ENCODE results near the gene CPEB3. TPM values are rescaled to one million over a fixed set of nuclear protein-coding genes. Genes with fewer than 3 reads are reported as not detected.

Gene CPEB3
- total RNA-seq, 2 experiments from 2014 or later, result 0.66 to 3.2 TPM

- Histone ChIP-seq H3K4me3 (ENCODE audit: low read depth, low read length, poor library complexity, severe bottlenecking) (no peak overlapping the region), H2AFZ (ENCODE audit: low read length) (no peak overlapping the region), H3K4me2 (ENCODE audit: low read length) (no peak overlapping the region), H3K27ac (ENCODE audit: low read depth, low read length, poor library complexity, severe bottlenecking) (no peak overlapping the region), H3K9me3 (ENCODE audit: low read length) (no peaks in the 10 kb centered on the region), H3K9me2 (ENCODE audit: insufficient read depth, low read length) (no peaks in the 10 kb centered on the region), H4K20me1 (ENCODE audit: insufficient read depth, low read length) (no peaks in the 10 kb centered on the region), H3K79me2 (ENCODE audit: insufficient read depth, low read depth, low read length) (no peaks in the 10 kb centered on the region), H3K4me1 (ENCODE audit: insufficient read depth, low read length, poor library complexity, severe bottlenecking) (no peaks in the 10 kb centered on the region), H3K36me3 (ENCODE audit: insufficient read depth, low read length) (no peaks in the 10 kb centered on the region)
- no peak for TF ChIP-seq EZH2phosphoT487 (IDR thresholded peaks at IDR 0.05; ENCODE audit: borderline replicate concordance, low read depth, low read length)
- intact Hi-C loops (cut with micrococcal nuclease; ENCODE audit: unreplicated experiment), result no loop called here
- CTCF ChIA-PET (ENCODE audit: unreplicated experiment), result no interaction called here
- BruUV-seq (replicated peaks), result no TSS peak
- POLR2A ChIA-PET, result interaction anchor here (0.7 to 1.0 kb wide), 2 partner anchors 10 to 205 kb away, joined by 3 to 4 read pairs; no protein-coding TSS in a partner anchor
- DNase-seq (ENCODE audit: low spot score), result no peak
Observed at GRCh38 chr10:92284112-92284704, 6.7 kb downstream of the CPEB3 start.

GRCh38 chr10:92278996-92279696 lies 11.7 kb downstream of the CPEB3 start:
- CTCF ChIA-PET (ENCODE audit: unreplicated experiment), result no interaction called here
- no peak overlapping the region for H3K4me3 ChIP-seq (ENCODE audit: low read depth, low read length, poor library complexity, severe bottlenecking)
- TF ChIP-seq, protein P1, sequence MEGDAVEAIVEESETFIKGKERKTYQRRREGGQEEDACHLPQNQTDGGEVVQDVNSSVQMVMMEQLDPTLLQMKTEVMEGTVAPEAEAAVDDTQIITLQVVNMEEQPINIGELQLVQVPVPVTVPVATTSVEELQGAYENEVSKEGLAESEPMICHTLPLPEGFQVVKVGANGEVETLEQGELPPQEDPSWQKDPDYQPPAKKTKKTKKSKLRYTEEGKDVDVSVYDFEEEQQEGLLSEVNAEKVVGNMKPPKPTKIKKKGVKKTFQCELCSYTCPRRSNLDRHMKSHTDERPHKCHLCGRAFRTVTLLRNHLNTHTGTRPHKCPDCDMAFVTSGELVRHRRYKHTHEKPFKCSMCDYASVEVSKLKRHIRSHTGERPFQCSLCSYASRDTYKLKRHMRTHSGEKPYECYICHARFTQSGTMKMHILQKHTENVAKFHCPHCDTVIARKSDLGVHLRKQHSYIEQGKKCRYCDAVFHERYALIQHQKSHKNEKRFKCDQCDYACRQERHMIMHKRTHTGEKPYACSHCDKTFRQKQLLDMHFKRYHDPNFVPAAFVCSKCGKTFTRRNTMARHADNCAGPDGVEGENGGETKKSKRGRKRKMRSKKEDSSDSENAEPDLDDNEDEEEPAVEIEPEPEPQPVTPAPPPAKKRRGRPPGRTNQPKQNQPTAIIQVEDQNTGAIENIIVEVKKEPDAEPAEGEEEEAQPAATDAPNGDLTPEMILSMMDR (conservative IDR thresholded peaks at IDR 0.05; ENCODE audit: low read length), result no peak
- TF ChIP-seq EZH2phosphoT487 (IDR thresholded peaks at IDR 0.05; ENCODE audit: borderline replicate concordance, low read depth, low read length), result no peak

GRCh38 chr10:92274071-92274470 lies 16.8 kb downstream of the CPEB3 start:
- Histone ChIP-seq H3K79me2 (ENCODE audit: insufficient read depth, low read depth, low read length) (no peaks in the 10 kb centered on the region), H4K20me1 (ENCODE audit: insufficient read depth, low read length) (no peaks in the 10 kb centered on the region), H2AFZ (ENCODE audit: low read length) (no peak overlapping the region), H3K36me3 (ENCODE audit: insufficient read depth, low read length) (no peaks in the 10 kb centered on the region), H3K9me2 (ENCODE audit: insufficient read depth, low read length) (no peaks in the 10 kb centered on the region), H3K4me2 (ENCODE audit: low read length) (no peak overlapping the region), H3K4me1 (ENCODE audit: insufficient read depth, low read length, poor library complexity, severe bottlenecking) (no peaks in the 10 kb centered on the region), H3K27ac (ENCODE audit: low read depth, low read length, poor library complexity, severe bottlenecking) (no peak overlapping the region), H3K4me3 (ENCODE audit: low read depth, low read length, poor library complexity, severe bottlenecking) (no peak overlapping the region), H3K9me3 (ENCODE audit: low read length) (no peaks in the 10 kb centered on the region)
- ChIA-PET POLR2A (interaction anchor here (1.1 to 1.9 kb wide), 3 partner anchors 12 to 186 kb away, joined by 3 to 8 read pairs (median 4); partner anchors contain the start of genes CPEB3 and MARCHF5), CTCF (ENCODE audit: unreplicated experiment) (no interaction called here)
- TF ChIP-seq, protein P1 (conservative IDR thresholded peaks at IDR 0.05; ENCODE audit: low read length), result no peak
- no peak for TF ChIP-seq EZH2phosphoT487 (IDR thresholded peaks at IDR 0.05; ENCODE audit: borderline replicate concordance, low read depth, low read length)
- BruUV-seq (replicated peaks), result no TSS peak
- DNase-seq (ENCODE audit: low spot score), result no peak
- intact Hi-C loops (cut with micrococcal nuclease; ENCODE audit: unreplicated experiment), result no loop called here

More at GRCh38 chr10:92278996-92279696, 11.7 kb downstream of the CPEB3 start:
- POLR2A ChIA-PET, result interaction anchor here (1.7 kb wide), 1 partner anchor 11 kb away, joined by 8 read pairs; no protein-coding TSS in a partner anchor
- Histone ChIP-seq H3K9me3 (ENCODE audit: low read length) (no peaks in the 10 kb centered on the region), H3K4me1 (ENCODE audit: insufficient read depth, low read length, poor library complexity, severe bottlenecking) (no peaks in the 10 kb centered on the region), H3K27ac (ENCODE audit: low read depth, low read length, poor library complexity, severe bottlenecking) (no peak overlapping the region), H3K79me2 (ENCODE audit: insufficient read depth, low read depth, low read length) (no peaks in the 10 kb centered on the region), H3K4me2 (ENCODE audit: low read length) (no peak overlapping the region), H2AFZ (ENCODE audit: low read length) (no peak overlapping the region), H3K36me3 (ENCODE audit: insufficient read depth, low read length) (no peaks in the 10 kb centered on the region), H4K20me1 (ENCODE audit: insufficient read depth, low read length) (no peaks in the 10 kb centered on the region), H3K9me2 (ENCODE audit: insufficient read depth, low read length) (no peaks in the 10 kb centered on the region)
- intact Hi-C loops (cut with micrococcal nuclease; ENCODE audit: unreplicated experiment), result no loop called here
- BruUV-seq (replicated peaks), result no TSS peak
- no peak for DNase-seq (ENCODE audit: low spot score)
